IMR-90 (cell line): ENCODE measurements around the gene MAP3K13.
"Not testable (repeated sequence)": the region's sequence is repeated elsewhere in the genome, so short reads cannot be mapped to it uniquely, and the experiment has no call there.

Source experiments
- BHLHE40 ChIP-seq: fragments of 150-350 bp; IDR thresholded peaks from 2 replicates; pipeline ENCODE4 v1.6.1; 2016; ENCODE audit warnings: mild to moderate bottlenecking, low read depth, low read length
- MXI1 ChIP-seq: IDR thresholded peaks from 2 replicates; pipeline ENCODE4 v1.6.1; 2012; ENCODE audit warnings: low read depth, mild to moderate bottlenecking, low read length, moderate library complexity, borderline replicate concordance
- NFE2L2 ChIP-seq: fragments of 150-350 bp; IDR thresholded peaks from 2 replicates; pipeline ENCODE4 v1.6.1; 2016; ENCODE audit warnings: low read depth, mild to moderate bottlenecking, low read length
- POLR2A ChIP-seq: IDR thresholded peaks from 2 replicates; pipeline ENCODE4 v1.6.1; 2012; ENCODE audit warnings: mild to moderate bottlenecking, low read depth, low read length
- RFX5 ChIP-seq: IDR thresholded peaks from 2 replicates; pipeline ENCODE4 v1.8.0; 2012; ENCODE audit warnings: low read depth, mild to moderate bottlenecking, low read length, moderate library complexity
- TF ChIP-seq, protein P1 (sequence below): conservative IDR thresholded peaks from 2 replicates; pipeline ENCODE4 v1.5.1; 2012; ENCODE audit warnings: mild to moderate bottlenecking, low read depth, low read length, improper control_type of control experiment

DNA sequence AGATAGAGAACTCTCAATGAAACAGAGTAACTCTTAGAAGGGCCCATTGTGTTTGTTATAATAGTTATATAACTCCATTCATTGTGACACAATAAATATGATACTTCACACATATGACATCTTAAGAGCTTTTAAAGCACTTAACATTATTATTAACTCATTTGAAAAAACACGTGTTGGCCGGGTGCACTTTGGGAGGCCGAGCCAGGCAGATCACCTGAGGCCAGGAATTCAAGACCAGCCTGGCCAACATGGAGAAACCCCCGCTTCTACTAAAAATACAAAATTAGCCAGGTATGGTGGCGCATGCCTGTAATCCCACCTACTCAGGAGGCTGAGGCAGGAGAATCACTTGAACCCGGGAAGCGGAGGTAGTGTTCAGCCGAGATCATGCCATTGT, 88.5 kb downstream of the MAP3K13 start:
- TF ChIP-seq, protein P1, sequence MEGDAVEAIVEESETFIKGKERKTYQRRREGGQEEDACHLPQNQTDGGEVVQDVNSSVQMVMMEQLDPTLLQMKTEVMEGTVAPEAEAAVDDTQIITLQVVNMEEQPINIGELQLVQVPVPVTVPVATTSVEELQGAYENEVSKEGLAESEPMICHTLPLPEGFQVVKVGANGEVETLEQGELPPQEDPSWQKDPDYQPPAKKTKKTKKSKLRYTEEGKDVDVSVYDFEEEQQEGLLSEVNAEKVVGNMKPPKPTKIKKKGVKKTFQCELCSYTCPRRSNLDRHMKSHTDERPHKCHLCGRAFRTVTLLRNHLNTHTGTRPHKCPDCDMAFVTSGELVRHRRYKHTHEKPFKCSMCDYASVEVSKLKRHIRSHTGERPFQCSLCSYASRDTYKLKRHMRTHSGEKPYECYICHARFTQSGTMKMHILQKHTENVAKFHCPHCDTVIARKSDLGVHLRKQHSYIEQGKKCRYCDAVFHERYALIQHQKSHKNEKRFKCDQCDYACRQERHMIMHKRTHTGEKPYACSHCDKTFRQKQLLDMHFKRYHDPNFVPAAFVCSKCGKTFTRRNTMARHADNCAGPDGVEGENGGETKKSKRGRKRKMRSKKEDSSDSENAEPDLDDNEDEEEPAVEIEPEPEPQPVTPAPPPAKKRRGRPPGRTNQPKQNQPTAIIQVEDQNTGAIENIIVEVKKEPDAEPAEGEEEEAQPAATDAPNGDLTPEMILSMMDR = not testable (repeated sequence)
- not testable (repeated sequence) for TF ChIP-seq MXI1, POLR2A, NFE2L2, RFX5, BHLHE40
